Sigmoid colon (tissue), 4 donors: Measurements from ENCODE around the gene FHOD3.

Source experiments
- CTCF ChIP-seq, 4 experiments: fragments of 450-650 bp in 3 of 4; fragments of 200-600 bp in 1 of 4; IDR thresholded peaks; one replicate each; pipeline ENCODE4 v1.5.1; 2016 to 2019; ENCODE audit warnings: antibody characterized with exemption in 4 of 4, mild to moderate bottlenecking in 3 of 4, moderate library complexity in 2 of 4
- EP300 ChIP-seq, 4 donors: sonication (generic); formaldehyde crosslinking; IDR thresholded peaks; one replicate each; pipeline ENCODE4 v1.6.1; 2017; ENCODE audit warnings: antibody characterized with exemption in 4 of 4
- POLR2A ChIP-seq, 2 donors: fragments of 450-650 bp; IDR thresholded peaks; one replicate each; pipeline ENCODE4 v1.6.1; 2016; ENCODE audit warnings: antibody characterized with exemption in 2 of 2, mild to moderate bottlenecking in 2 of 2, moderate library complexity in 2 of 2

- TF ChIP-seq CTCF (IDR thresholded peaks at IDR 0.05): no peak
- no peak for TF ChIP-seq POLR2A (IDR thresholded peaks at IDR 0.05)
- no peak for TF ChIP-seq EP300 (IDR thresholded peaks at IDR 0.05)
Measured at GRCh38 chr18:36314754-36315153, 17.2 kb downstream of the FHOD3 start.
